ENCODE data around the gene ABHD11.
"Not testable (repeated sequence)": the region's sequence is repeated elsewhere in the genome, so short reads cannot be mapped to it uniquely, and the experiment has no call there.

ABHD11 gene
- total RNA-seq = 1.6 to 15.7 (median 7.9) reads per million in 18 experiments

GRCh38 chr7:73738612-73739386 is at the start of gene ABHD11:
Gene ABHD11, minus strand, starts transcription at chr7:73738802. Its CDS starts 32 bp downstream, at chr7:73738770.
- peak; percentile 94 to 97 for DNase-seq

DNA sequence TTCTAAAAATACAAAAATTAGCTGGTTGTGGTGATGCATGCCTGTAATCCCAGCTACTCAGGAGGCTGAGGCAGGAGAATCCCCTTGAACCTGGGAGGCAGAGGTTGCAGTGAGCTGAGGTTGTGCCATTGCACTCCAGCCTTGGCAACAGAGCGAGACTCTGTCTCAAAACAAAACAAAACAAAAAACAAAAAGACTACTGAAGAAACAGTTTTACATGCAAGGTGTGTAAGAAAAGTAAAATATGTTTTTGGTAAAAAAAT is 49.1 kb upstream of the ABHD11 start:
- DNase-seq = not testable (repeated sequence)

GRCh38 chr7:73786588-73786987 is 48.0 kb upstream of the ABHD11 start:
- no peak for DNase-seq

GRCh38 chr7:73779517-73779916 is 40.9 kb upstream of the ABHD11 start:
- no peak for DNase-seq

DNA sequence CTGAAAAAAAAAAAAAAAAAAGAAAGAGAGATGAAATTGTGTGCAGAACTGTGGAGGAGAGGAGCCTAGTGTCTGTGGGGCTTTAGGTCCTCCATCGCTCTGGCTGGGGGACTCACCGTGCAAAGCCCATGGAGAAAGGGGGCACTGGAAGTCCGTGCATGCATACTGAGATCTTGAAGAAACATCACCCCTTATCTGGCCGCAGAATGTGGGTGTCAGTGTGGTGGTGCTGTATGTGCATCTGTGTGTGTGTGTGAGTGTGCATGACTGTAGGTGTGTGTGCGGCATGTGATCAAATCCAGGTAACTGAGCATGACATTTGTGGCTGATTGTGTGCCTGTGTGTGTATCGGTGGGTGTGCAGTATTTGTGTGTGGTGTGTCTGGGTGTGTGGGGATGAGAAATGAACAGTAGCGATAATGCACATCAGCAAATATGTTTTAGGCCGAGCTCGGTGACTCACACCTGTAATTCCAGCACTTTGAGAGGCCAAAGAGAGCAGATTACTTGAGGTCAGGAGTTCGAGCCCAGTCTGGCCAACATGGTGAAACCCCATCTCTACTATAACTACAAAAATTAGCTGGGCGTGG is 40.3 kb upstream of the ABHD11 start:
- DNase-seq = no peak

- no peak for DNase-seq
These were observed 36.3 kb upstream of the ABHD11 start for GRCh38 chr7:73774923-73775322.

DNA sequence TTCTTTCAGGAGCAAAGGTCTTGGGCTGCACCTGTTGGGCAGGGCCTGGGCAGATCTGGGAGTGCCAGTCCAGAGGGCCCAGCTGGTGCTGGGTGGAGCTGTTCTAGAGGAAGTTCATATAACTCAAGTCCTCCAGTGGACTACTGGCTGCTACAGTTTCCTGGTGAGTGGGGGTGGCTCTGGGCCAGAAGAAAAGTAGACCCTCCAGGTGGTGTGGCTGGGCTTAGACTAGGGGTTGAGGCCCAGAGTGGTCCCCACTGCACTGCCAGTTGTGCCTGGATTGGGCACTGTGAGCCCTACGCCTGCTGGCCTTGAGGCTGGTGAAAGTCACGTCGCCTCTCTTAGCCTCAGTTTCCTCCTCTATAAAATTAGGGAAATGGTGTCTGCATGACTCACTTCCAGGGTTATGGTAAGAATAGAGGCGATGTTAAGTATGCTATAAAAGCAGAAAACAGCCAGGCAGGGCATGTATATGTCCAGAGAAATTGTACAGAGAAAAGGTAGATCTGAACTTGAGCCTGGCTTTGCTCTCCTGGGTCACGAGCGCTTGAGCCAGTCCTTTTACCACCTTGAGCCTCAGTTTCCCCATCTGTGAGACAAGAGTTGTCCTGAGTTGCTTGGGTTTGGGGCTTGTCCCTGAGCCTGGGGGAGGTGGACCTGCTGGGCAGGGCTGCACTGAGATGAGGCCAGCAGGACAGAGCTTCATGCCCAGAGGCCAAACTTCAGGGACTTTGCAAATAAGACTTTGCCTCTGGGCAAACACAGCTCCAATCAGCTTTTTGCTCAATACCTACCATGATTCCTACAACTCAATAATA is 35.3 kb upstream of the ABHD11 start:
- no peak for DNase-seq

- DNase-seq = no peak
These were observed 32.5 kb upstream of the ABHD11 start for GRCh38 chr7:73770860-73771670.

GRCh38 chr7:73770002-73770859 is 31.6 kb upstream of the ABHD11 start, which contains the start of gene CLDN3:
Gene CLDN3, minus strand, starts transcription at chr7:73770270. Its CDS starts 221 bp downstream, at chr7:73770049.
- DNase-seq = peak in 1 of 2 donors; percentile 49

DNA sequence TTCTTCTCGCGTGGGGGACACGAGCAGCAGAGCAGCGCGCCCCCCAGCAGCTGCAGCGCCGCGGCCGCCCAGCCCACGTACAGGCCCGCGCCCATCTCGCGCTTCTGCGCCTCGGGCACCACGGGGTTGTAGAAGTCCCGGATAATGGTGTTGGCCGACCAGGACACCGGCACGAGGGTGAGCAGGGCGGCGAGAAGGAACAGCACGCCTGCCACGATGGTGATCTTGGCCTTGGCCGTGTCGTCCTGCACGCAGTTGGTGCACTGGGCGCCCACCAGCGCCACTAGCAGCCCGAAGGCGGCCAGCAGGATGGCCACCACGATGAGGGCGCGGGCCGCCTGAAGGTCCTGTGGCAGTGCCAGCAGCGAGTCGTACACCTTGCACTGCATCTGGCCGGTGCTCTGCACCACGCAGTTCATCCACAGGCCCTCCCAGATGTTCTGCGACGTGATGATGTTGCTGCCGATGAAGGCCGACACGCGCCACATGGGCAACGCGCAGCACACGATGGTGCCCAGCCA is 30.9 kb upstream of the ABHD11 start:
- no peak for DNase-seq

- no peak for DNase-seq
These were observed 30.3 kb upstream of the ABHD11 start for GRCh38 chr7:73768641-73769480.

DNA sequence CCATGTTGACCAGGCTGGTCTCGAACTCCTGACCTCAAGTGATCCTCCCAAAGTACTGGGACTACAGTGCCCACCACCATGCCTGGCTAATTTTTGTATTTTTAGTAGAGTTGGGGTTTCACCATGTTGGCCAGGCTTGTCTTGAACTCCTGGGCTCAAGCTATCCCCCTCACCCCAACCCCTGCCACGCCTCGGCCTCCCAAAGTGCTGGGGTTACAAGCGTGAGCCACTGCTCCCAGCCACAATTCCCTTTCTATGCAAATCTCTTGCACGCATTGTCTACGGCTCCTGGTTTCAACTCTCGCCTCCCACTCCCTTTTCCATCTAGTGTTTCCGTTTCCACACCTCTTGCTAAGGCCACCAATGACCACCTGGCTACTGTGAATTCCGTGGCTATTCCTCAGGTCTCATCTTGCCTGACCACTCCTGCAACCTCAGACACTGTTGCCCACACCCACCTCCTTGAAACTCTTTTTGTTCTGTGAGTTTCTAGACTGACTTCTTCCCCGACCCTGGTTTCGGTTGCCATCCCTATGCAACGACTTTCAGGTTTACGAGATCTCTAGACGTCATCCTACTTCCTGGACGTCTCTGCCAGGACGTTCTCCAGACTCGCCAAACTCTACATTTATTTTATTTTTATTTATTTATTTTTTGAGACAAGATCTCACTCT is 28.1 kb upstream of the ABHD11 start:
- DNase-seq = no peak

- DNase-seq = no peak
These were observed 24.0 kb upstream of the ABHD11 start for GRCh38 chr7:73762659-73762999.

DNA sequence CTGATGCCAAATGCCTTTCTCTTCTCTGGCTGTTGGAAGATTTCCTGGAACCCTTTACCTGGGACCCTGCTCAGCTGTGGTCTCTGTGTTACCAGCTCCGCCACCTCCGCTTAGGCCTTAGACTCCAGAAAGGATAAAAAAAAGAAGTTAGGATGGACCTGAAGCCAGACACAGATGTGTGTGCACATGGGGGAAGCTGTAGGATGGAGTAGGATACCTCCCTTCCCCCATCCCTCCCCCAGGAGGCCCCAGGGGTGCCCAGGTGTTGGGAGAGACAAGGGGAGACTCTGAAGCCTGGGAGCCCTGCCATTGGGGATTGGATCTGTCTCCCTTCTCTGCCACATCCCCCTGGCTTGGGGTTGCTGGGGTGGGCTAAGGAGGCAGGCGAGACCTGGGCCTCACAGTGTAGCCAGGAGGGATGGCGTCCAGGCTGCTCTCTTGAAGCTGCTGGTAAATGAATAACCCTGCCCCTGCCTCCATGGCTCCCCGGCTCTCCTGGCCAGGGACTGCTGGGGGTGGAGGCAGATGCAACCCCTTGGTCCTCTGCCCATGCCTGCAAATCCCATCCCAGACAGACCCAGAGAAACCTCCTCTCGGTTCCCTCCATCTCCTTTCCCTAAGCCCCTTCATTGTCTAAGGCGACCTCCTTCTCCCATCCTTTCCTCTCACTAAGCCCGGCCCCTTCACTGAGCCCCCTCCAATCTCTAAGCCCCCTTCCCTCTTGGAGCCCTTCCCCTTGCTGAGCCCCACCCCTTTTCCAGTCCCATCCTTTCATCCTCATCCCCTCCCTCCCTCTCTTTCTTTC is 23.5 kb upstream of the ABHD11 start:
- no peak for DNase-seq

DNA sequence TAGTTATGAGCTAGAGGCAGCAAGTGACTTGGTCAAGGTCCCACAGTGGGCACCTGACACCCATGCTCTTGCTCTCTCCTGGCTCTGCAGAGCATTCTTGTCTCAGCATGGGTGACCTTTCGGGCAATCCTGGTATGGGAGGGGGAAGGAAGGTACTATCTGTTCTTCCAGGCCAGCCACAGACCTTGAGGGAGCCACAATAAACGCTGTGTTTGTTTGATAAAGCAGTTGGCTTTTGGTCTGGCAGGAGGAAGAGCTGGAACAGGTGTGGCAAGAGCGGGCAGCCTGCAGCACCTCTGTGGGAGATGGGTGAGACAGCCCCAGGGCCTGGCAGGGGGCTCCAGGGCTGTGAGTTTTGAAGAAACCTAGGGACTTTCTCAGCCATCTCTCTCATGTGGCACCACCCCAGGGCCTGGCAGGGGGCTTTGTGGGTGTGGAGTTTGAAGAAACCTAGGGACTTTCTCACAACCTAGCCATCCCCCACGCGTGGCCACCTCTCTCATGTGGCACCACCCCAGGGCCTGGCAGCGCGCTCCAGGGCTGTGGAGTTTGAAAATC is 20.1 kb upstream of the ABHD11 start:
- no peak for DNase-seq

DNA sequence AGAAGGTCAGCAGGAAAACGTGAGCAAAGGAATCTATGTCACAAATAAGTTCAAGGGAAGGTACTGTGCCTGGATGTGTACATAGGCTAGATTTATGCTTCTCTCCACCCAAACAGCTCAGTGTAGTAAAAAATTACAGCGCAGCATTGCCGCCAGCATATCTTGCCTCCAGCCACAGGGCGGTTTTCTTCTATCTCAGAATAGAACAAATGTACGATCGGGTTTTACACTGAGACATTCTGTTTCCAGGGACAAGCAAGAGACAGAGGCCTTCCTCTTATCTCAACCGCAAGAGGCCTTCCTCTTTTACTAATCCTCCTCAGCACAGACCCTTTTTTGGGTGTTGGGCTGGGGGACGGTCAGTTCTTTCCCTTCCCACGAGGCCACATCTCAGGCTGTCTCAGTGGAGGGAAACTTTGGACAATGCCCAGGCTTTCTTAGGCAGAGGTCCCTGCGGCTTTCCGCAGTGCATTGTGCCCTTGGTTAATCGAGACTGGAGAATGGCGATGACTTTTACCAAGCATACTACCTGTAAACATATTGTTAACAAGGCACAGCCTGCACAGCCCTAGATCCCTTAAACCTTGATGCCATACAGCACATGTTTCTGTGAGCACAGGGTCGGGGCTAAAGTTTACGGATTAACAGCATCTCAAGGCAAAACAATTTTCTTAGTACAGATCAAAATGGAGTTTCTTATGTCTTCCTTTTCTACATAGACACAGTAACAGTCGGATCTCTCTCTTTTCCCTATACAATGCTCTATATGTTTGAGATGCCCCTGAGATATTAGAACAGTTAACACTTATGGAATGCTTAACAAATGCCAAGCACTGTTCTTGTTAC is 11.6 kb upstream of the ABHD11 start:
- peak in 1 of 2 donors; percentile 16 for DNase-seq

DNA sequence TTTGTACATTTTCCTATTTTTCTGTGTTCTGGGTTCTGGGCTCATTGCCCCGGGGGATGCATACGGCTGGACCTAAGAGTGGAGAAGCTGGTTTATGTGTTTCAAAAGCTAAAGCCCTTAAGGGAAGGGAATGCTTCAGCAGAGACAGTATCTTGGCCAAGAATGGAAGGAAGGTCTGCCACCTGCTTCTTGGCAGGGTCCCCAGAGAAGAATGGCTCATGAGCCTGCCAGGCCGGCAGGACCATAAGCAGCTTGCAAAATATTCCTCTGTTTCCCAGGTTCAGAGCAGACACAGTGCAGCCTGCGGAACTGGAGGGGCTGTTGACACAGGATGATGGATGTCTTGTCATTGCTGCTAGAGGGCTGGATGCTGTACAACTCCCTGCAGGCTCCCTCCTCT is 7.8 kb upstream of the ABHD11 start:
- no peak for DNase-seq
